A549 (cell line): ENCODE measurements around the gene LAMTOR2. TPM values are rescaled to one million over a fixed set of nuclear protein-coding genes. Genes with fewer than 3 reads are reported as not detected.

Experiments
- ATAC-seq, 2 experiments: fragments of 200-7000 bp in 1 of 2; fragments of >200 bp in 1 of 2; cut with Nextera tagmentation in 1 of 2; cut with Tn5 transposase in 1 of 2; 3 replicates each; pipeline versions ENCODE4 v1.8.0 to v1.9.1; 2018 to 2020; ENCODE audit warnings: mild to moderate bottlenecking in 1 of 2, moderate library complexity in 1 of 2
- CTCF ChIA-PET: fragments of 300-600 bp; sonication (Branson Sonifier 250); formaldehyde crosslinking; extraction: SDS; loops from one replicate; lab custom pipeline; 2021; ENCODE audit warnings: antibody characterized with exemption, inconsistent platforms; lab: Yijun Ruan, JAX
- POLR2A ChIA-PET: fragments of 350-600 bp; formaldehyde crosslinking; extraction: SDS; loops from one replicate; lab custom pipeline; 2021; ENCODE audit warnings: antibody characterized with exemption, inconsistent platforms; lab: Yijun Ruan, JAX
- DNase-seq, 2 experiments: peaks; one replicate each; pipeline versions ENCODE4 v3.0.0 to v3.0.0-alpha.2; 2011 to 2016; ENCODE audit warnings: low read depth in 1 of 2, low spot score in 1 of 2
- FAIRE-seq: peaks from 2 replicates; lab custom pipeline; 2011; peaks lifted over from hg19 to GRCh38; lab: Jason Lieb, UNC
- H3K27ac ChIP-seq, 2 experiments: fragments of >200 bp; sonication (Bioruptor Twin); formaldehyde crosslinking; 3 replicates each; pipeline ENCODE4 v1.5.1; 2016 to 2017
- H3K4me1 ChIP-seq: fragments of >200 bp; sonication (Bioruptor Twin); formaldehyde crosslinking; 3 replicates; pipeline ENCODE4 v1.6.1; 2016
- H3K4me2 ChIP-seq: fragments of >200 bp; sonication (Bioruptor Twin); formaldehyde crosslinking; 3 replicates; pipeline ENCODE4 v1.6.1; 2016
- H3K4me3 ChIP-seq: fragments of >200 bp; sonication (Bioruptor Twin); formaldehyde crosslinking; 3 replicates; pipeline ENCODE4 v1.5.1; 2016
- H3K9me3 ChIP-seq: fragments of >200 bp; sonication (Bioruptor Twin); formaldehyde crosslinking; 3 replicates; pipeline ENCODE4 v1.6.1; 2016
- CEBPB ChIP-seq, 2 experiments: fragments of >200 bp in 1 of 2; sonication (Bioruptor Twin) in 1 of 2; formaldehyde crosslinking in 1 of 2; IDR thresholded peaks; 2 replicates each; pipeline ENCODE4 v1.6.1; 2012 to 2016
- CHD2 ChIP-seq: fragments of 150-350 bp; IDR thresholded peaks from 2 replicates; pipeline ENCODE4 v1.6.1; 2014; ENCODE audit warnings: low read length; ENCODE audit not compliant: partially characterized antibody
- CHD4 ChIP-seq: fragments of 200-600 bp; sonication (generic); IDR thresholded peaks from 2 replicates; pipeline ENCODE4 v1.6.1; 2016; ENCODE audit warnings: antibody characterized with exemption, mild to moderate bottlenecking, borderline replicate concordance
- E2F6 ChIP-seq: IDR thresholded peaks from 2 replicates; pipeline ENCODE4 v1.6.1; 2012; ENCODE audit warnings: low read depth, borderline replicate concordance
- EHMT2 ChIP-seq: fragments of 200-600 bp; sonication (generic); IDR thresholded peaks from 2 replicates; pipeline ENCODE4 v1.6.1; 2016; ENCODE audit warnings: antibody characterized with exemption, low read depth, mild to moderate bottlenecking, moderate library complexity
- EP300 ChIP-seq, 2 experiments: fragments of >200 bp; sonication (Bioruptor Twin); formaldehyde crosslinking; IDR thresholded peaks; 2 replicates in 1 of 2; 3 replicates in 1 of 2; pipeline ENCODE4 v1.6.1; 2016 to 2017
- ESRRA ChIP-seq: fragments of 150-350 bp; IDR thresholded peaks from 2 replicates; pipeline ENCODE4 v1.6.1; 2014; ENCODE audit warnings: mild to moderate bottlenecking, low read length, borderline replicate concordance
- FOSL2 ChIP-seq, 2 experiments: fragments of 450-650 bp in 1 of 2; fragments of >200 bp in 1 of 2; sonication (Bioruptor Twin) in 1 of 2; formaldehyde crosslinking; IDR thresholded peaks; 2 replicates each; pipeline versions ENCODE4 v1.5.0 to v1.6.1; 2016 to 2020; ENCODE audit warnings: mild to moderate bottlenecking in 1 of 2, moderate library complexity in 1 of 2
- HES2 ChIP-seq: fragments of >200 bp; sonication (Bioruptor Twin); formaldehyde crosslinking; IDR thresholded peaks from 2 replicates; pipeline ENCODE4 v1.6.1; 2016
- HMGXB4 ChIP-seq: fragments of 250-450 bp; sonication (Bioruptor Pico); IDR thresholded peaks from 2 replicates; pipeline ENCODE4 v1.5.0; 2021; ENCODE audit warnings: mild to moderate bottlenecking, moderate library complexity, borderline replicate concordance
- KDM1A ChIP-seq: fragments of 200-600 bp; sonication (generic); IDR thresholded peaks from 2 replicates; pipeline ENCODE4 v1.6.1; 2016; ENCODE audit warnings: low read depth, mild to moderate bottlenecking
- MYC ChIP-seq: IDR thresholded peaks from 2 replicates; pipeline ENCODE4 v1.6.1; 2012; ENCODE audit warnings: mild to moderate bottlenecking, inconsistent platforms, low read length, improper control_type of control experiment, borderline replicate concordance
- NR3C1 ChIP-seq: fragments of >200 bp; sonication (Bioruptor Twin); formaldehyde crosslinking; IDR thresholded peaks from 3 replicates; pipeline ENCODE4 v1.6.1; 2017
- PHF8 ChIP-seq: fragments of 200-600 bp; sonication (generic); IDR thresholded peaks from 2 replicates; pipeline ENCODE4 v1.6.1; 2016; ENCODE audit warnings: low read depth, mild to moderate bottlenecking, antibody characterized with exemption, moderate library complexity, borderline replicate concordance
- RCOR1 ChIP-seq: fragments of 150-350 bp; IDR thresholded peaks from 2 replicates; pipeline ENCODE4 v1.6.1; 2014; ENCODE audit warnings: antibody characterized with exemption, low read length, low read depth
- REST ChIP-seq: fragments of 200-600 bp; sonication (generic); IDR thresholded peaks from 2 replicates; pipeline ENCODE4 v1.6.1; 2016; ENCODE audit warnings: antibody characterized with exemption, mild to moderate bottlenecking, moderate library complexity
- SMC3 ChIP-seq: fragments of >200 bp; sonication (Bioruptor Twin); formaldehyde crosslinking; IDR thresholded peaks from 3 replicates; pipeline ENCODE4 v1.6.1; 2018; ENCODE audit warnings: inconsistent platforms
- TFCP2L1 ChIP-seq: fragments of 250-450 bp; sonication (Bioruptor Pico); IDR thresholded peaks from 2 replicates; pipeline ENCODE4 v1.5.0; 2021; ENCODE audit warnings: mild to moderate bottlenecking
- TP53 ChIP-seq: fragments of 250-450 bp; sonication (Bioruptor Pico); IDR thresholded peaks from 2 replicates; pipeline ENCODE4 v1.5.0; 2021; ENCODE audit warnings: mild to moderate bottlenecking, moderate library complexity
- ZNF302 ChIP-seq: fragments of 250-450 bp; sonication (Bioruptor Pico); IDR thresholded peaks from 2 replicates; pipeline ENCODE4 v1.9.0; 2021; ENCODE audit warnings: inconsistent platforms, mild to moderate bottlenecking, moderate library complexity
- WGBS: methylation state at CpG from one replicate; pipeline ENCODE4 v1.1.6; 2017; ENCODE audit errors: missing lambda C conversion rate; 5-methylcytosine and 5-hydroxymethylcytosine counted together
- polyA plus RNA-seq, 4 experiments: library from polyadenylated mRNA; depleted of rRNA in 3 of 4; stranded (reverse); fragments of >200 nt; fragmentation: RNase III in 1 of 4; extraction: RNeasy Plus Mini Kit Qiagen cat#74134 plus additional on column Dnase treatment in 1 of 4; gene quantifications; 2 replicates in 3 of 4; 3 replicates in 1 of 4; pipeline ENCODE4 v1.2.3, GENCODE V29; 2011 to 2017

Gene LAMTOR2
- polyA plus RNA-seq, 2 of the 4 experiments (the other 2 are of a cell fraction) = 63.0 to 171 TPM

GRCh38 chr1:156076609-156077429 is 22.2 kb downstream of the LAMTOR2 start:
- ATAC-seq (no peak), DNase-seq (no peak), FAIRE-seq (no peak)
- Histone ChIP-seq H3K9me3 (no peaks in the 10 kb centered on the region), H3K27ac (no peak overlapping the region), H3K4me3 (no peak overlapping the region), H3K4me2 (no peak overlapping the region), H3K4me1 (peaks cover 11% of the 10 kb centered on the region; the same call in 2 of the 3 replicates)
- ChIA-PET POLR2A (no interaction called here), CTCF (interaction anchor here (2.0 to 2.9 kb wide), 2 partner anchors 11 to 13 kb away, joined by 5 to 29 read pairs; no protein-coding TSS in a partner anchor)
- TF ChIP-seq ZNF302 (CRISPR knock-in tag) = no peak
- TF ChIP-seq HES2 = no peak
- no peak for TF ChIP-seq TP53 (CRISPR knock-in tag)
- TF ChIP-seq SMC3 = no peak
- 96% methylated on average over 73 of the region's 73 CpGs for WGBS

- TF ChIP-seq REST (no peak), EP300 (IDR thresholded peaks at IDR 0.05) (no peak), PHF8 (no peak), ESRRA (no peak), RCOR1 (no peak), CHD2 (no peak), SMC3 (no peak), FOSL2 (IDR thresholded peaks at IDR 0.05) (no peak), FOSL2 (CRISPR knock-in tag; IDR thresholded peaks at IDR 0.05) (no peak), NR3C1 (no peak), KDM1A (no peak), MYC (no peak), EHMT2 (no peak), CHD4 (no peak), CEBPB (IDR thresholded peaks at IDR 0.05) (no peak), HMGXB4 (CRISPR knock-in tag) (no peak), TFCP2L1 (CRISPR knock-in tag) (no peak), E2F6 (no peak)
These were observed 22.8 kb downstream of the LAMTOR2 start for GRCh38 chr1:156077430-156077760.

More at GRCh38 chr1:156077430-156077760, 22.8 kb downstream of the LAMTOR2 start:
- no peak for FAIRE-seq
- ATAC-seq = no peak
- peaks cover 11% of the 10 kb centered on the region; the same call in 2 of the 3 replicates for H3K4me1 ChIP-seq
- H3K9me3 ChIP-seq = no peaks in the 10 kb centered on the region
- no peak overlapping the region for H3K27ac ChIP-seq
- no peak overlapping the region for H3K4me3 ChIP-seq
- ChIA-PET POLR2A (no interaction called here), CTCF (interaction anchor here (2.1 to 2.9 kb wide), 2 partner anchors 11 to 53 kb away, joined by 8 to 19 read pairs; no protein-coding TSS in a partner anchor)
- H3K4me2 ChIP-seq = no peak overlapping the region
- DNase-seq = no peak
- 92% methylated on average over 18 of the region's 19 CpGs for WGBS
